SK-N-SH (cell line): Measurements from ENCODE around the gene GXYLT2. TPM values are rescaled to one million over a fixed set of nuclear protein-coding genes. Genes with fewer than 3 reads are reported as not detected.
A peak's percentile ranks its signal among the peaks of the same experiment; 100 is the strongest.
"Not testable (repeated sequence)": the region's sequence is repeated elsewhere in the genome, so short reads cannot be mapped to it uniquely, and the experiment has no call there.

Source experiments
- CTCF ChIA-PET: fragments of 300-600, 350-600 bp; formaldehyde crosslinking; extraction: SDS; loops from one replicate; lab custom pipeline; 2021; lab: Yijun Ruan, JAX
- POLR2A ChIA-PET: fragments of 350-600 bp; sonication (Branson Sonifier 250); formaldehyde crosslinking; extraction: SDS; loops from one replicate; lab custom pipeline; 2020; ENCODE audit warnings: antibody characterized with exemption, inconsistent platforms; lab: Yijun Ruan, JAX
- DNase-seq: peaks from one replicate; pipeline ENCODE4 v3.0.0; 2012
- H2AFZ ChIP-seq: fragments of 200-600 bp; sonication (generic); 2 replicates; pipeline ENCODE4 v1.8.1; 2016; ENCODE audit warnings: antibody characterized with exemption, mild to moderate bottlenecking, low read depth
- H3F3A ChIP-seq: fragments of 200-600 bp; sonication (generic); replicated peaks from 2 replicates; pipeline ENCODE3; 2016; ENCODE audit warnings: antibody characterized with exemption, mild to moderate bottlenecking; ENCODE audit not compliant: insufficient read depth
- H3K27ac ChIP-seq, 2 experiments: fragments of 200-500 bp in 1 of 2; fragments of 200-600 bp in 1 of 2; sonication (Bioruptor generic) in 1 of 2; sonication (generic), shearing (Covaris generic) in 1 of 2; 2 replicates each; pipeline versions ENCODE4 v1.5.1 to v1.6.1; 2014 to 2016; ENCODE audit warnings: low read depth in 2 of 2, inconsistent platforms in 1 of 2, low read length in 1 of 2, mild to moderate bottlenecking in 1 of 2, mixed read lengths in 1 of 2
- H3K27me3 ChIP-seq: fragments of 200-600 bp; sonication (generic), shearing (Covaris generic); 2 replicates; pipeline ENCODE4 v1.6.1; 2016; ENCODE audit warnings: mixed run types; ENCODE audit not compliant: insufficient read depth
- H3K36me3 ChIP-seq, 2 experiments: fragments of 200-500 bp in 1 of 2; fragments of 200-600 bp in 1 of 2; sonication (Bioruptor generic) in 1 of 2; sonication (generic) in 1 of 2; replicated peaks in 1 of 2; 2 replicates each; pipeline versions ENCODE3 to v1.5.1; 2014 to 2016; ENCODE audit warnings: low read length in 1 of 2, mild to moderate bottlenecking in 1 of 2; ENCODE audit not compliant: insufficient read depth in 2 of 2, control insufficient read depth in 1 of 2
- H3K4me1 ChIP-seq, 2 experiments: fragments of 200-500 bp in 1 of 2; fragments of 200-600 bp in 1 of 2; sonication (Bioruptor generic) in 1 of 2; sonication (generic), shearing (Covaris generic) in 1 of 2; 2 replicates each; pipeline versions ENCODE4 v1.5.1 to v1.6.1; 2014 to 2016; ENCODE audit warnings: low read depth in 1 of 2, low read length in 1 of 2, mixed run types in 1 of 2; ENCODE audit not compliant: insufficient read depth in 2 of 2, control insufficient read depth in 1 of 2
- H3K4me2 ChIP-seq: fragments of 200-600 bp; sonication (generic), shearing (Covaris generic); 2 replicates; pipeline ENCODE4 v1.6.1; 2017; ENCODE audit warnings: mixed run types
- H3K4me3 ChIP-seq, 2 experiments: fragments of 200-500 bp in 1 of 2; fragments of 200-600 bp in 1 of 2; sonication (Bioruptor generic) in 1 of 2; sonication (generic), shearing (Covaris generic) in 1 of 2; 2 replicates each; pipeline versions ENCODE4 v1.5.1 to v1.8.1; 2014 to 2016; ENCODE audit warnings: low read depth in 2 of 2, inconsistent platforms in 1 of 2, low read length in 1 of 2, mild to moderate bottlenecking in 1 of 2, mixed read lengths in 1 of 2, moderate library complexity in 1 of 2
- H3K79me2 ChIP-seq: fragments of 200-600 bp; sonication (generic); 2 replicates; pipeline ENCODE4 v1.8.1; 2017; ENCODE audit warnings: mild to moderate bottlenecking; ENCODE audit not compliant: insufficient read depth
- H3K9ac ChIP-seq: fragments of 200-600 bp; sonication (generic); 2 replicates; pipeline ENCODE4 v1.6.1; 2017; ENCODE audit warnings: mixed run types
- H3K9me2 ChIP-seq: fragments of 200-600 bp; sonication (generic); 2 replicates; pipeline ENCODE4 v1.6.1; 2017; ENCODE audit warnings: mixed run types
- H3K9me3 ChIP-seq: fragments of 200-600 bp; sonication (generic); 2 replicates; pipeline ENCODE4 v1.6.1; 2017; ENCODE audit warnings: mixed run types, mild to moderate bottlenecking, moderate library complexity
- H4K20me1 ChIP-seq: fragments of 200-600 bp; sonication (generic); 2 replicates; pipeline ENCODE4 v1.6.1; 2017; ENCODE audit warnings: mild to moderate bottlenecking, mixed run types; ENCODE audit not compliant: insufficient read depth
- EP300 ChIP-seq, 2 experiments: IDR thresholded peaks; 2 replicates each; pipeline versions ENCODE4 v1.4.0 to v1.6.1; 2012; ENCODE audit warnings: borderline replicate concordance in 1 of 2, low read depth in 1 of 2, low read length in 1 of 2
- EZH2phosphoT487 ChIP-seq: fragments of 200-600 bp; sonication (generic); IDR thresholded peaks from 2 replicates; pipeline ENCODE4 v1.6.1; 2017; ENCODE audit warnings: low read depth, mixed run types, mild to moderate bottlenecking, antibody characterized with exemption, moderate library complexity, borderline replicate concordance
- FOXM1 ChIP-seq: IDR thresholded peaks from 2 replicates; pipeline ENCODE4 v1.4.0; 2012; ENCODE audit warnings: low read depth, mild to moderate bottlenecking
- GATA2 ChIP-seq: sonication (generic); formaldehyde crosslinking; IDR thresholded peaks from 2 replicates; pipeline ENCODE4 v1.5.0; 2020; ENCODE audit warnings: mild to moderate bottlenecking, missing genetic modification reagents
- MAX ChIP-seq: IDR thresholded peaks from 2 replicates; pipeline ENCODE4 v1.4.0; 2012; ENCODE audit warnings: low read depth
- NRF1 ChIP-seq: IDR thresholded peaks from 2 replicates; pipeline ENCODE4 v1.6.1; 2012; ENCODE audit warnings: low read depth, mild to moderate bottlenecking, low read length
- PBX3 ChIP-seq: IDR thresholded peaks from 2 replicates; pipeline ENCODE4; 2012
- RAD21 ChIP-seq: IDR thresholded peaks from 2 replicates; pipeline ENCODE4 v1.6.1; 2012; ENCODE audit warnings: mild to moderate bottlenecking, low read length
- RFX5 ChIP-seq: IDR thresholded peaks from 2 replicates; pipeline ENCODE4 v1.6.1; 2012; ENCODE audit warnings: mild to moderate bottlenecking, improper control_type of control experiment, low read length
- TAF1 ChIP-seq: IDR thresholded peaks from 2 replicates; pipeline ENCODE4 v1.6.1; 2012; ENCODE audit warnings: low read depth, mild to moderate bottlenecking, low read length, moderate library complexity, borderline replicate concordance
- TEAD4 ChIP-seq: IDR thresholded peaks from 2 replicates; pipeline ENCODE4 v1.4.0; 2012; ENCODE audit warnings: mild to moderate bottlenecking, borderline replicate concordance; ENCODE audit not compliant: insufficient read depth
- USF1 ChIP-seq: IDR thresholded peaks from 2 replicates; pipeline ENCODE4 v1.4.0; 2012; ENCODE audit warnings: low read depth, borderline replicate concordance
- ZBTB33 ChIP-seq: IDR thresholded peaks from 2 replicates; pipeline ENCODE4 v1.4.0; 2012; ENCODE audit warnings: low read depth, borderline replicate concordance
- WGBS: methylation state at CpG from one replicate; pipeline ENCODE4 v1.1.6; 2017; ENCODE audit warnings: low lambda C conversion rate; 5-methylcytosine and 5-hydroxymethylcytosine counted together
- polyA plus RNA-seq, 3 experiments: library from polyadenylated mRNA; depleted of rRNA; stranded (reverse); fragments of >200 nt; gene quantifications; 2 replicates each; pipeline ENCODE4 v1.2.3, GENCODE V29; 2012
- TF ChIP-seq, protein P1 (sequence below): fragments of 150-350 bp; IDR thresholded peaks from 2 replicates; pipeline ENCODE4 v1.6.1; 2017; ENCODE audit warnings: antibody characterized with exemption, low read length, low read depth, borderline replicate concordance

The GXYLT2 gene
- polyA plus RNA-seq, 1 of the 3 experiments (the other 2 are of a cell fraction): 9.1 TPM

GRCh38 chr3:72999951-73000350 is 112.1 kb downstream of the GXYLT2 start:
- Histone ChIP-seq H3K9me2 (no peaks in the 10 kb centered on the region), H3K79me2 (peaks cover 81% of the 10 kb centered on the region), H3K9me3 (no peaks in the 10 kb centered on the region), H3K4me3 (peak overlapping the region; percentile 78 to 83; a peak in 2 of 4 replicates), H3K9ac (no peak overlapping the region), H3F3A (peaks cover 7% of the 10 kb centered on the region), H4K20me1 (peaks cover 76% of the 10 kb centered on the region), H3K4me2 (peak overlapping the region; percentile 84), H3K36me3 (peaks cover 17 to 48% of the 10 kb centered on the region in 2 experiments), H3K27ac (no peak overlapping the region), H2AFZ (no peak overlapping the region), H3K27me3 (no peaks in the 10 kb centered on the region), H3K4me1 (peaks cover 3 to 11% of the 10 kb centered on the region in 2 experiments; a peak in 2 of 4 replicates)
- CTCF ChIA-PET: interaction anchor here (0.6 to 4.4 kb wide), 6 partner anchors 8 to 181 kb away, joined by 3 to 16 read pairs (median 4); no protein-coding TSS in a partner anchor
- WGBS: 54% methylated on average over 2 of the region's 2 CpGs
- POLR2A ChIA-PET: no interaction called here
- DNase-seq: no peak
- TF ChIP-seq GATA2 (CRISPR knock-in tag) (no peak), TAF1 (no peak), EP300 (IDR thresholded peaks at IDR 0.05; ENCODE audit: borderline replicate concordance in 1 of 2, low read depth in 1 of 2, low read length in 1 of 2) (no peak), NRF1 (no peak), EZH2phosphoT487 (no peak), FOXM1 (no peak)
- TF ChIP-seq, protein P1, sequence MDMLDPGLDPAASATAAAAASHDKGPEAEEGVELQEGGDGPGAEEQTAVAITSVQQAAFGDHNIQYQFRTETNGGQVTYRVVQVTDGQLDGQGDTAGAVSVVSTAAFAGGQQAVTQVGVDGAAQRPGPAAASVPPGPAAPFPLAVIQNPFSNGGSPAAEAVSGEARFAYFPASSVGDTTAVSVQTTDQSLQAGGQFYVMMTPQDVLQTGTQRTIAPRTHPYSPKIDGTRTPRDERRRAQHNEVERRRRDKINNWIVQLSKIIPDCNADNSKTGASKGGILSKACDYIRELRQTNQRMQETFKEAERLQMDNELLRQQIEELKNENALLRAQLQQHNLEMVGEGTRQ: no peak

- WGBS: 96% methylated on average over 8 of the region's 8 CpGs
- POLR2A ChIA-PET, H3F3A ChIP-seq, H3K27me3 ChIP-seq, H3K9ac ChIP-seq, H3K4me1 ChIP-seq, H3K9me3 ChIP-seq, H2AFZ ChIP-seq, DNase-seq, H3K4me3 ChIP-seq, H3K9me2 ChIP-seq, H3K27ac ChIP-seq, H3K4me2 ChIP-seq: not testable (repeated sequence)
- Histone ChIP-seq H3K79me2 (peaks cover 100% of the 10 kb centered on the region), H4K20me1 (peaks cover 96% of the 10 kb centered on the region), H3K36me3 (peaks cover 26 to 69% of the 10 kb centered on the region in 2 experiments)
- CTCF ChIA-PET: interaction anchor here (3.5 kb wide), 1 partner anchor 53 kb away, joined by 14 read pairs; no protein-coding TSS in a partner anchor
Measured at GRCh38 chr3:73003050-73003449, 115.2 kb downstream of the GXYLT2 start.

DNA sequence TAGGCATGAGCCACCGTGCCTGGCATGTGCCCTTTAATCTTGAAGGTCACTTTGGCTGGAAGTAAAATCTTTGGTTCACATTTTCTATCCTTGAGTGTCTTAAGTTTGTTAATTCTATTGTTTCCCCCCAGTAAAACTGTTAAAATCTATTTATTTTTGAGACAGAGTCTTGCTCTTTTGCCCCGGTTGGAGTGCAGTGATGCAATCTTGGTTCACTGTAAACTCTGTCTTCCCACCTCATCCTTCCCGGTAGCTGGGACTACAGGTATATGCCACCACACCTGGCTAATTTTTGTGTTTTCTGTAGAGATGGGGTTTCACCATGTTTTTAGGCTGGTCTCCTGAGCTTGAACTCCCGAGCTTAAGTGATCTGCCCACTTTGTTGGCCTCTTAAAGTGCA is 116.5 kb downstream of the GXYLT2 start:
- Histone ChIP-seq H4K20me1 (peaks cover 96% of the 10 kb centered on the region), H3K27me3 (no peaks in the 10 kb centered on the region), H3K4me3 (no peak overlapping the region), H3F3A (peaks cover 4% of the 10 kb centered on the region), H3K79me2 (peaks cover 100% of the 10 kb centered on the region), H3K4me2 (no peak overlapping the region), H3K36me3 (peaks cover 22 to 64% of the 10 kb centered on the region in 2 experiments), H3K4me1 (peaks cover 5% of the 10 kb centered on the region in 2 experiments; a peak in 3 of 4 replicates), H2AFZ (no peak overlapping the region), H3K9me3 (no peaks in the 10 kb centered on the region), H3K27ac (no peak overlapping the region), H3K9ac (no peak overlapping the region), H3K9me2 (no peaks in the 10 kb centered on the region)
- ChIA-PET POLR2A (no interaction called here), CTCF (interaction anchor here (3.5 kb wide), 1 partner anchor 52 kb away, joined by 14 read pairs; no protein-coding TSS in a partner anchor)
- WGBS: 91% methylated on average over 4 of the region's 4 CpGs
- no peak for DNase-seq
- TF ChIP-seq PBX3 (no peak), USF1 (no peak), RAD21 (no peak), MAX (no peak), FOXM1 (no peak), ZBTB33 (no peak), RFX5 (no peak), TEAD4 (no peak)
- TF ChIP-seq, protein P1: no peak
